SK-N-SH treated with all-trans-retinoic acid at 6 μM for 48 hours (cell line): ENCODE results near the gene ZYG11A.

Source experiments
- ATAC-seq: fragments of 200-7000 bp; cut with Tn5 transposase; 3 replicates; pipeline ENCODE4 v1.9.1; 2020; ENCODE audit warnings: mild to moderate bottlenecking, moderate library complexity
- ARNTL ChIP-seq: fragments of 450-650 bp; formaldehyde crosslinking; IDR thresholded peaks from 2 replicates; pipeline ENCODE4 v1.5.0; 2020; ENCODE audit warnings: low read depth, mild to moderate bottlenecking, moderate library complexity, borderline replicate concordance
- BACH2 ChIP-seq: fragments of 250-450 bp; sonication (Bioruptor Pico); IDR thresholded peaks from 2 replicates; pipeline ENCODE4 v1.9.0; 2021; ENCODE audit warnings: mild to moderate bottlenecking, borderline replicate concordance
- CREB5 ChIP-seq: fragments of 250-450 bp; sonication (Bioruptor Pico); IDR thresholded peaks from 2 replicates; pipeline ENCODE4 v1.5.1; 2020; ENCODE audit warnings: low read depth, mild to moderate bottlenecking, moderate library complexity
- CSDC2 ChIP-seq: fragments of 250-450 bp; sonication (Bioruptor Pico); IDR thresholded peaks from 2 replicates; pipeline ENCODE4 v1.5.0; 2020; ENCODE audit warnings: mild to moderate bottlenecking, moderate library complexity
- CSRNP3 ChIP-seq: fragments of 250-450 bp; sonication (Bioruptor Pico); IDR thresholded peaks from 2 replicates; pipeline ENCODE4 v1.5.1; 2021; ENCODE audit warnings: mild to moderate bottlenecking, moderate library complexity
- ESRRG ChIP-seq: fragments of 250-450 bp; sonication (Bioruptor Pico); IDR thresholded peaks from 2 replicates; pipeline ENCODE4 v1.6.1; 2021; ENCODE audit warnings: mild to moderate bottlenecking
- GLIS3 ChIP-seq: fragments of 250-450 bp; sonication (Bioruptor Pico); IDR thresholded peaks from 2 replicates; pipeline ENCODE4 v1.5.0; 2020; ENCODE audit warnings: mild to moderate bottlenecking, moderate library complexity
- ISL1 ChIP-seq: fragments of 250-450 bp; sonication (Bioruptor Pico); IDR thresholded peaks from 2 replicates; pipeline ENCODE4 v2.1.2; 2022; ENCODE audit warnings: mild to moderate bottlenecking, moderate library complexity
- OSR1 ChIP-seq: fragments of 250-450 bp; sonication (Bioruptor Pico); IDR thresholded peaks from 2 replicates; pipeline ENCODE4 v1.8.0; 2022; ENCODE audit warnings: moderate library complexity, mild to moderate bottlenecking, inconsistent platforms
- PATZ1 ChIP-seq: fragments of 250-450 bp; sonication (Bioruptor Pico); IDR thresholded peaks from 2 replicates; pipeline ENCODE4 v1.8.0; 2020; ENCODE audit warnings: mild to moderate bottlenecking, moderate library complexity, borderline replicate concordance
- POU6F1 ChIP-seq: fragments of 250-450 bp; sonication (Bioruptor Pico); IDR thresholded peaks from 2 replicates; pipeline ENCODE4 v1.8.0; 2021; ENCODE audit warnings: low read depth, mild to moderate bottlenecking, moderate library complexity, borderline replicate concordance
- PPARA ChIP-seq: fragments of 250-450 bp; sonication (Bioruptor Pico); IDR thresholded peaks from 2 replicates; pipeline ENCODE4 v1.5.0; 2020; ENCODE audit warnings: mild to moderate bottlenecking, borderline replicate concordance
- RARB ChIP-seq: fragments of 250-450 bp; sonication (Bioruptor Pico); IDR thresholded peaks from 2 replicates; pipeline ENCODE4 v1.8.0; 2021; ENCODE audit warnings: mild to moderate bottlenecking, moderate library complexity
- SNAI2 ChIP-seq: fragments of 250-450 bp; sonication (Bioruptor Pico); IDR thresholded peaks from 2 replicates; pipeline ENCODE4 v1.5.0; 2020; ENCODE audit warnings: mild to moderate bottlenecking, moderate library complexity
- TSHZ2 ChIP-seq: fragments of 250-450 bp; sonication (Bioruptor Pico); IDR thresholded peaks from 2 replicates; pipeline ENCODE4 v1.5.0; 2020; ENCODE audit warnings: mild to moderate bottlenecking, moderate library complexity
- ZC3H10 ChIP-seq: fragments of 250-450 bp; sonication (Bioruptor Pico); IDR thresholded peaks from 2 replicates; pipeline ENCODE4 v1.5.1; 2021; ENCODE audit warnings: mild to moderate bottlenecking, moderate library complexity
- ZFP3 ChIP-seq: fragments of 250-450 bp; sonication (Bioruptor Pico); IDR thresholded peaks from 2 replicates; pipeline ENCODE4 v1.5.0; 2020; ENCODE audit warnings: mild to moderate bottlenecking, moderate library complexity
- ZFP30 ChIP-seq: fragments of 450-650 bp; formaldehyde crosslinking; IDR thresholded peaks from 2 replicates; pipeline ENCODE4 v1.5.0; 2022; ENCODE audit warnings: mild to moderate bottlenecking, moderate library complexity
- ZNF565 ChIP-seq: fragments of 450-650 bp; formaldehyde crosslinking; conservative IDR thresholded peaks from 2 replicates; pipeline ENCODE4 v1.5.0; 2020; ENCODE audit warnings: low read depth, mild to moderate bottlenecking, moderate library complexity
- ZNF70 ChIP-seq: fragments of 450-650 bp; formaldehyde crosslinking; IDR thresholded peaks from 2 replicates; pipeline ENCODE4 v1.5.0; 2020; ENCODE audit warnings: mild to moderate bottlenecking, moderate library complexity
- ZNF8 ChIP-seq: fragments of 450-650 bp; formaldehyde crosslinking; IDR thresholded peaks from 2 replicates; pipeline ENCODE4 v1.5.0; 2020; ENCODE audit warnings: mild to moderate bottlenecking, moderate library complexity

Gene ZYG11A

GRCh38 chr1:52919051-52919722, 76.6 kb downstream of the ZYG11A start:
- TF ChIP-seq ZNF8 (CRISPR knock-in tag) = no peak
- no peak for TF ChIP-seq CSDC2
- no peak for TF ChIP-seq OSR1 (CRISPR knock-in tag)
- TF ChIP-seq PATZ1 = no peak
- TF ChIP-seq ZNF70 (CRISPR knock-in tag) = no peak
- no peak for TF ChIP-seq CREB5 (CRISPR knock-in tag)
- no peak for TF ChIP-seq ESRRG (CRISPR knock-in tag)
- TF ChIP-seq GLIS3 (CRISPR knock-in tag) = no peak
- no peak for TF ChIP-seq POU6F1 (CRISPR knock-in tag)
- TF ChIP-seq SNAI2 (CRISPR knock-in tag) = no peak
- TF ChIP-seq ZFP3 = no peak
- TF ChIP-seq TSHZ2 (CRISPR knock-in tag) = no peak
- no peak for TF ChIP-seq ISL1 (CRISPR knock-in tag)
- TF ChIP-seq ZFP30 (CRISPR knock-in tag) = no peak
- TF ChIP-seq CSRNP3 (CRISPR knock-in tag) = no peak
- TF ChIP-seq ZNF565 (CRISPR knock-in tag) = no peak
- TF ChIP-seq ZC3H10 (CRISPR knock-in tag) = no peak
- no peak for ATAC-seq

GRCh38 chr1:52919723-52920483, 77.3 kb downstream of the ZYG11A start:
- no peak for ATAC-seq
- TF ChIP-seq RARB (CRISPR knock-in tag) (no peak), CSDC2 (no peak), ZNF8 (CRISPR knock-in tag) (no peak), PATZ1 (no peak), GLIS3 (CRISPR knock-in tag) (no peak), ISL1 (CRISPR knock-in tag) (no peak), SNAI2 (CRISPR knock-in tag) (no peak), ARNTL (CRISPR knock-in tag) (no peak), ZNF565 (CRISPR knock-in tag) (no peak), OSR1 (CRISPR knock-in tag) (no peak), POU6F1 (CRISPR knock-in tag) (no peak), ZNF70 (CRISPR knock-in tag) (no peak), BACH2 (CRISPR knock-in tag) (no peak), ZFP3 (no peak), CSRNP3 (CRISPR knock-in tag) (no peak), ESRRG (CRISPR knock-in tag) (no peak), PPARA (no peak)
